HG02852 (cell line): ENCODE measurements around the gene DLL1.
"Not testable (repeated sequence)": the region's sequence is repeated elsewhere in the genome, so short reads cannot be mapped to it uniquely, and the experiment has no call there.

Source experiments
- ATAC-seq: cut with Tn5 transposase; IDR thresholded peaks from one replicate; pipeline ENCODE4 v1.9.1; 2021; ENCODE audit warnings: mild to moderate bottlenecking, moderate library complexity; ENCODE audit not compliant: unreplicated experiment

DLL1 gene

DNA sequence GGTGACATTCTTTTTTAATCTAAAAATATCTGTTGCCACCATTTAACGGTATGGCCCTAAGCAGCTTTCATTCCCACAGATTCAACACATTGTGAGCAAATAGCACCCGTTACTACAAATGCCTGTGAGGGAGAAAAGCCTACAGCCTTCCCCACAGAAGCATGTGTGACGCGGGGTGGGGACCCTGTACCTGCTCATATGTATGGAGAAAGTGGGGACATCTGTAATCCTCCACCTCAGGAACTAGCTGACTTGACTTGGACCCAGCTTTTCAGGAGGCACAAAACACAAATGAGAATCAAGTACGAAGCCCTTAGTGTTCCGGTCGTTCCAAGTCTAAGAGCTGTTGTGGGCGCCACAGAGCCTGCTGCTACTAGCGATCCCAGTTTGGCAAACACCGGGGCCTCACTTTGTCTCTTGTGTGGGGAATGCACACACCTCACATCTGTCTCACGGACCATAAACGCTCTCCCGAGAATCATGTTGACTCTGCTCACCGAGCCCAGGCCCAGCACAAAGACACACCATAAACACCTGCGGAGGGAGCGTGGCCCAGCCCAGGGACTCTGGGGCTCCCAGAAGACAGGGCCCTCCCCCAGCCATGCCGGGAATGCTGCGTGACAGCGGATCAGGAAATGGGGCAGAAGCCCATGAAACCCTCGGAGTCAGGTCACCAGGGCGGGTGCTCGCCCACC, 21.6 kb downstream of the DLL1 start:
- ATAC-seq = no peak

GRCh38 chr6:170268216-170269129, 22.4 kb downstream of the DLL1 start:
- no peak for ATAC-seq

DNA sequence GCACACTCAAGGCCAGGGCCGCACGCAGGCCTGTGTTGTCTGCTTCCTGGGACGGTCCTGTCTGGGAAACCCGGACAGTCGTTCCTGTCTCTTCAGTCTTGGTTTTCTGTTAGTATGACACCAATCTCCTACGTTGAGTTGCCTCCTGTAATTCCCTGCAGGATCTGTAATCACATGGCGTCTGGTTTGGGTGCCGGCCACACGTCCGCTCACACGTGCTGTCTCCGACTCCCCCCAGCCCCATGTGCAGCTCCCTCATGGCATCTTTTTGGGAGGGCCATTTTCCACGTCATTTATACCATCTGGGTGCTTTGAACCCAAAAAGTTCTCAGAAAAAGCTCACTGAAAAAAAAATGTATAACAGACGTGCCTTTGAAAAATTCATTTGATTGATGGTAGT, 23.2 kb downstream of the DLL1 start:
- ATAC-seq = no peak

- no peak for ATAC-seq
Measured at GRCh38 chr6:170266061-170266825, 24.6 kb downstream of the DLL1 start.

DNA sequence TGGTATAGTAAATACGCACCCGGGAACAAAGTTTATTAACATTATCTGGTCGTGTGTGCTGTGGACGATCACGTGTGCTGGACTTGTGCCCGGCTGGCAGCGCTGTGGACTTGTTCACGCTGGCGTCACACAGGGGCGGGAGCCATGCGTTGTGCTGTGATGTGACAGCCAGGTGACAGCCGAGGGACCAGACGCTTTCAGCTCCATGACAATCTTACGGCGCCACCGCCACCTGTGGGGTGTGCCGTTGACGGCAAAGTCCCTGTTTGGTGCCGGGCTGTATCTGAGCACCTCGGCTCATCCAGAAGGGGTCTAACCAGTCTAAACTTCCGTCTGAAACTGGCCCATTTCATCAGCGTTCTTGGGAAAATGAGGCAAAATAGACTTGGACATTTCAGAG, 25.2 kb downstream of the DLL1 start:
- no peak for ATAC-seq

- ATAC-seq = not testable (repeated sequence)
Measured at GRCh38 chr6:170264644-170265043, 26.2 kb downstream of the DLL1 start.

GRCh38 chr6:170264086-170264485, 26.8 kb downstream of the DLL1 start:
- ATAC-seq = no peak

DNA sequence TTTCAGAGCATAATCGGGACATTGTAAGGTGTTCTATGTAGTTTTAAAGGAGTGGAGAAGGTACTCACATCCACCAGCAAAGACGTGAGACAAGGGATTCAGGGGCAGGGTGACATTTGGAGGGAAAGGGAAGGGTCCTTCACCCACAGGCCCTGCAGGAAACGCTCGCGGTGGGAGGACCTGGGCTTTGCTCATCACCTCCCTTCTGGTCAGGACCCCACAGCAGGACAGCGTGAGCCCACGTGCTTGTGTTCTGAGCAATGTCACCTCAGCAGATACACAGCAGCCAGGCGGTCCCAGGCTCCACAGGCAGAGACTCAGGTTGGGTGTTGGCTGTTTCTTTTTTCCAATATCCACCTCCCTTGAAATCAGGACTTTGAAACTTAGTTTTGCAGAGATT, 27.5 kb downstream of the DLL1 start:
- ATAC-seq = no peak

DNA sequence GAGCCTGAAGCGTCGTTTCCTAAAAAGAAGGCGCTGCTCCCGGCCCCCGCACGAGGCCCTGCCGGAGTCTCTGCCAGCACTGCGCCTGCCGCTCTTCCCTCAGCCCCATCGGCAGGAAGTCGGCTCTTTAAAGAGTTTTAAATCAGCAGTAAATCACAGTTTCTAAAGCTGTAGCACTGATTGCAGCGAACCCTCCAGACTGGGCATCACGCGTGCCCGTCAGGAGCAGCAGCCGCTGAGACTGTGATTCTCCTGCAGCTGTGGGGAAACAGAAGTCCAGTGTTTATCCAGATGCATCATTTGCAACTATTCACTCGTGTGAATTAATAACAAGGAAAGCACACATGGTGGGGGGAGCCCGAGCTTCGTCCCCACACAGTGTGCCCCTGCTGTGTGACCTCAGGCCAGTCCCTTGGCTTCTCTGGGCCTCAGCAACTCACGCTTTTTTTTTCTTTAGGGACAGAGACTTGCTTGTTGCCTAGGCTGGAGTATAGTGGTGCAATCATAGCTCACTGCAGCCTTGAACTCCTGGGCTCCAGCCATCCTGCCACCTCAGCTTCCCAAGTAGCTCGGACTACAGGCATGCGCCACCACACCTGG, 28.3 kb downstream of the DLL1 start:
- ATAC-seq = no peak

DNA sequence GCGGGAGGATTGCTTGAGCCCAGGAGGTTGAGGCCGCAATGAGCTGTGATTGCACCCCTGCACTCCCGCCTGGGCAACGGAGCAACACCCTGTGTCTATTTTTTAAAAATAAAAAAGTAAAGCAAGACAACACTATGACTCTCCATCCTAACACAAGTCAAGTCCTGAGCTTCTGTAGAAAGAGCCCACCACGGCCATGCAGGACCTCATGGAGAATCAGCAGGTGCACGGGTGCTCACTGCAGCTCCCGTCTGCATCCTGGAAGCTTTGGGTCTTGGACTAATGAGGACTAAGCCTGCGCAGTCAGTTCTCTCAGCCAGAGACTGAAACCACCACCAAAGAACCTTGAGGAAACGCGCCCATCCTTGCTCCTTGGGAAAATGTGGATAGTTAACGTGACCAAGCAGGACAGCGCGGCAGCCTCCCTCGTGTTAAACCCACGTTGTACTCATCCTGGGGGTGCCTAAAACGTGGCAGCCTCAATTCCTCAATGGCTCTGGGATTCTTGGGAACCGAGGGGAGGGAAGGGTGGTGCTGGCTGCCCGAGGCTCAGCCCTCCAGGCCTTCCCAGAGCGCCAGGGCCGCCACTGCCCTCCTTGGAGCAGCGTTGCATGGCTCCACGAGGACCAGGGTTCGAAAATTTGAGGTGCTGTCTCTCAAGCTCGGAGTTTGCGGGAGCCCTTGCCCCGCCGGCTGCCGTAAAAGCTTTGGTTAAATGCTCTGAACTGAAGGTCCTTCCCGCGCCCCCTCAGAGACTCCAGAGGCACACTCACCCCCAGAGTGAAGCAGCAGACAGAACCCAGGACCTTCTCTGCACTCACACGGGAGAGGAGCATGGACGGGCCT, 29.0 kb downstream of the DLL1 start:
- no peak for ATAC-seq

- ATAC-seq = no peak
Measured at GRCh38 chr6:170260686-170261085, 30.2 kb downstream of the DLL1 start.

DNA sequence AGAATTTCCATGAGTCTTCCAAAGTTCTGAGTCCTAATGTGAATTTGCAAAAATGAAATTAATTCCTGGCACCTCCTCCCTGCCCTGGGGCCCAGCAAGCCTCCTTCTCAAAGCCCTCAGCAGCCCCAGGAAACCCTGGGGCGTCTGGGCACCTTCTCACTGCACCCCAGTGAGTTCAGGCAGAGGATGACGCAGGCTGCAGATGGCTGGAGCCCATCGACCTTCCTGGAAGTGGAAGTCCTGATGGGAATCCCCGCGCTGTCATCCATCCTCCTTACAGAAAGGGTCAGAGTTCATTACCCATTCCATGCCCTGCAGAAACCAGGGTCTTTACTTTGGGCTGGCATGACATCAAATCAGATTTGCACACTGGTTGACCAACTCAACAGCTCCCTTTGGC, 31.6 kb downstream of the DLL1 start:
- no peak for ATAC-seq

DNA sequence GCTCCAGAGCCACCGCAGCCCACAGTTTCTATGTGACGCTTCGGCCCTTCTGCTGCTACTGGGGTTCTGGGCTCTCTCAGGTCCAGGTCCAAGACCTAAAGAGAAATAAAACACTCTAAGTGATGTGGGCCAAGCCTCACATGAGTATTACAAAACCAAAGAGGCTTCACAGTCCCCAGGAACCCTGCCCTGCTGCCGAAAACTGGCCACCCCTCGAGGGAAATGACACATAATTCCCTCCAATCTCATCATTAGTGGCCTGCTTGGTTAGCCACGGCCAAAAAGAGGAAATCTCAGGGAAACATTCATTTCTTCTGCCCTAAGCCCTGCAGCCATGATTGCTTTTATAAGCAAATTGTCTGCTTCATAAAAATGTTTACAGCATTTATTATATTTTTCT, 32.5 kb downstream of the DLL1 start:
- ATAC-seq = no peak

- ATAC-seq = no peak
Measured at GRCh38 chr6:170257376-170257775, 33.5 kb downstream of the DLL1 start.

DNA sequence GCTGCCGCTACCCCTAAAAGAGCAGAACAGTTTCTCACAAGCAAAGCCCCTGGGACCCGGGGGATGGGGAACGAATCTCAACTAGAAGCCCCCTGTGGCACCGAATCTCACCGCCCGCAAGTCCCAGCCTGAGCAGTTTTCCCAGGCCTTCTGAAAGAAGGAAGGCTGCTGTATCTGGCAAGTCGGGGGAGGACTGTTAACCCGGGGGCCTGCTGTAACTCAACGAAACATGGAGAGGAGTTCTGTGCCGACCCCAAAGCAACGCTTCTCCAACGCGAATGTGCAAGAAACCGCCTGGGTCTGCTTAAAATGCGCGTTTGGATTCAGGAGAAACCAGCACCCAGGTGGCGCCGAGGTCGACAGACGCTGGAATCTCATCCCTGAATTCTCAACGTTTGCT, 34.2 kb downstream of the DLL1 start:
- ATAC-seq = no peak

DNA sequence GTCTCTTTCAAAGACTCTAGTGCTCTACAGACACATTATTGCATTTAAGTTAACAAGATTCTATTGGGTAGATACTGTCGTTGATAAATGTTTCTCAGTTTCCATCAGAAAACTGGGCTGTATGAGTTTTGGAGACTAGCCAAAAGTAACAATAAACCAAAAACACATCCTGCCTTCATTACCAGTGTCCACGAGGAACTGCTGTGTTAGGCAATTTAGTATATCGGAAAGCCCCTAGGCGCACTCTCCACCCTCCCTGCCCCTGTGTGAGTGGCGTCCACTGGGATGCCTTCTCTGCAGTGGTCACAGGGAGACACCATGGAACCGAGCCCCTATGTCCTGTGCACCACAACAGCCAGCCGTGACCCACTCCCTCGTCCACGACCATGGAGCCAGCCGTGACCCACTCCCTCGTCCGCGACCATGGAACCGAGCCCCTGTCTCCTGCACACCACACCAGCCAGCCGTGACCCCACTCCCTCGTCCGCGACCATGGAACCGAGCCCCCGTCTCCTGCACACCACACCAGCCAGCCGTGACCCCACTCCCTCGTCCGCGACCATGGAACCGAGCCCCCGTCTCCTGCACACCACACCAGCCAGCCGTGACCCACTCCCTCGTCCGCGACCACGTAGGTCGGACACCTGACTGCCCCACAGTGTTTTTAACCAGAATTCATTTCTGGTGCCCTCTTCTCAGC, 35.3 kb downstream of the DLL1 start:
- ATAC-seq = no peak

GRCh38 chr6:170254315-170255213, 36.3 kb downstream of the DLL1 start:
- no peak for ATAC-seq

DNA sequence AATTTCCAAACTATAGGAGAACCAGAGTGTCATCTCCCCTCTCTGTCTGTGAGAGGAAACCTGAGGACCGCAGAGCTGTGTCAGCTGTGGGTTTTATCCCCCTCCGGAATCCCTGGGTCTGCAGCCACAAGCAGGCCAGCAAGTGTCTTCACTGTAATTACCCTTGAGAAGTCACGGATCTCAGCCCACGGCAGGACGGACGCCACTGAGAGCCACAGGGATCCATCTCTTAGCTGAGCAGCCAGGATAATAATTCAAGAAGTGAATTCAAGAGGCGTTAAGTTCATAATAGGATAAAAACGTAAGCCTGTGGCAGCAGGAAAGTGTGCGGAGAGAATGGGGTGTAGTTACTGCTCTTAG, 37.0 kb downstream of the DLL1 start:
- ATAC-seq = no peak
